Hepatic stellate cell (primary cell): ENCODE results near the gene PANK1.
A peak's percentile ranks its signal among the peaks of the same experiment; 100 is the strongest.
"Not testable (repeated sequence)": the region's sequence is repeated elsewhere in the genome, so short reads cannot be mapped to it uniquely, and the experiment has no call there.

Source experiments
- DNase-seq: peaks from one replicate; pipeline ENCODE4 v3.0.0; 2011; ENCODE audit warnings: low spot score

Gene PANK1

DNA sequence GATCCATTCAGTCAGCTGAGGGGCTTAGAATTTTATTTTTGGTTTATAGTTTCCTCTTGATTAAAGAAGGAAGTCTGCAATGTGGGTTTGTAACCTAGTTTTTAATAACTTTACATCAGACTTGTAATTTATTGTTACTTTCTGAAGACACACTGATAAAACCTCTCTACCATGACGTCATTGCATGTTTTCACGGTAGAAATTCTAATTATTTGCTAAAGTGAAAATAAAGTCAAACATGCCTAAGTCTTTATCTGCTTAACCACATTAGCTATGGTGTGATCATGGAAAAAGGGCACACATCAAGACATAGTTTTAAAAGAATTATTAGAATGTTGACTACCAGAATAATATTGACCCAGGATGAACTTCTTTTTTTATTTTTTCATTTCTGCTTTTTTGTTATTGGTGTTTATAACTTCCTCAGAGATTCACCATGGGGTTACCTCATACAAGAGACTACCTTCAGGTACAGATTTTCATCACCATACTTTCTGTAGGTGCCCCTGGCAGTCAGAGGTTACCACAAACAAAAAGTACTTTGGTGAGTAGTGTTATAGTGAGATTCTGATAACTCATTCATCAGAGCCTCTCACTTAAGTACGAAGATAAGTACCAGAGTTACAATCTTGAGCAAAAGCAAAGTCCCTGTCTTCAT is 7.0 kb upstream of the PANK1 start:
- DNase-seq, result no peak

DNA sequence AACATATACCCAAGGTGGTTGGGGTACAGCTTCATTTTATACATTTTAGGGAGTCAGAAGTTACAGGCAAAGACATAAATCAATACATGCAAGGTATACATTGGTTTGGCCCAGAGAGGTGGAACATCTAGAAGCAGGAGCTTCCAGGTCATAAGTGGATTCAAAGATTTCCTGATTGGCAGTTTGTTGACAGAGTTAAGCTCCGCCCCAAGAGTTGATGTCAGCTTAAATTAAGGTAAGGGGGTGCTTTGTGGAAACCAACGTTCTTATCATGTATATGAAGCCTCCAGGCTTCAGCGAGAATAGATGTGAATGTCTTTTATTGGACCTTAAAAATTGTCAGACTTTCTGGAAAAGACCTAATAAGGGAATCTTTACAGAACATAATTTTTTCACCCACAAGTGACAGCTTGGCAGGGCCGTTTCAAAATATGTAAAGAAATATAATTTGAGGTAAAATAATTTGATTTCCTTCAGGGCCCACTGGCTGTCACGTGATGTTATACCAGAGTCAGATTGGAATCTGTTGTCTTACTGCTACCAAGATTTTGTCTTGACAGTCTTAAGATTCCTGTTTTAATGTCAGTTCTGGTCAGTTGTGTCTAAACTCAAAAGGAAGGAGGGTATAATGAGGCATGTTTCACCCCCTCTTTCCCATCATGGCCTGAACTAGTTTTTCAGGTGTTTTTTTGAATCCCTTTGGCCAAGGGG is 6.3 kb upstream of the PANK1 start:
- DNase-seq, result no peak

DNA sequence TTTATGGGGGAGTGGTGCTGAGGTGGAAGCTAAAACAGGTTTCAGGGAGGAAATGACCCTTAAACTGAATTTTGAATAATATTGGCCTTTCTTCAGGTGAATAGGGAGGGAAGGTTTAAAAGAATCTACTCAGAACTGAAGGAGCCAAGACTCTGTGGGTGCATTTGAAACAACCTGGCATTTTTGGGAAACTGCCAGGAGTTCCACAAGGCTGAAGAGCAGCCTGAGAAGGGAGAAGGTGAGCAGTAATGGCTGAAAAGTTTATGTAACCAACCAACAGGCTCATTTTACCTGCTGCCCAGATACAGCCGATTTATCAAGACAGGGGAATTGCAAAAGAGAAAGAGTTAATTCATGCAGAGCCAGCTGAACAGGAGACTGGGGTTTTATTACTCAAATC is 4.0 kb upstream of the PANK1 start:
- DNase-seq, result no peak

DNA sequence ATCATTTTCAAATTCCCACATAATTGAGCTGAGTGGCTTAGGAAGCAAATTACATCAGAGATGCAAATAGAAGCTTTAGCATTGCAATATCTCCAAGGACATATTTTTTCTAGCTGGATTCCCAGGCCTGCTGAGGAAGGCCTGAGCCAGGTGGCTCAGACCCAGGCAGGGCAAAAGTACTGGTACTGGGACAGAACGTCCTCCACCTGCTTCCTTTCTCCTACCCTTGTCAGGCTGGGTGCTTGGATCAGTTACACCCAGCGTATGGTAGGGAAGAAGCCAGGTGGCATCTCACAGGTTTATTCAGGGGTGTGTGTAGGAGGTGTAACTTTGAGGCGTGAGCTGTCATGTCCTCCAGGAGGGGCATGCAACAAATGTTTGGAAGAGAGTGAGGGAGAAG is 3.0 kb upstream of the PANK1 start:
- no peak for DNase-seq

DNA sequence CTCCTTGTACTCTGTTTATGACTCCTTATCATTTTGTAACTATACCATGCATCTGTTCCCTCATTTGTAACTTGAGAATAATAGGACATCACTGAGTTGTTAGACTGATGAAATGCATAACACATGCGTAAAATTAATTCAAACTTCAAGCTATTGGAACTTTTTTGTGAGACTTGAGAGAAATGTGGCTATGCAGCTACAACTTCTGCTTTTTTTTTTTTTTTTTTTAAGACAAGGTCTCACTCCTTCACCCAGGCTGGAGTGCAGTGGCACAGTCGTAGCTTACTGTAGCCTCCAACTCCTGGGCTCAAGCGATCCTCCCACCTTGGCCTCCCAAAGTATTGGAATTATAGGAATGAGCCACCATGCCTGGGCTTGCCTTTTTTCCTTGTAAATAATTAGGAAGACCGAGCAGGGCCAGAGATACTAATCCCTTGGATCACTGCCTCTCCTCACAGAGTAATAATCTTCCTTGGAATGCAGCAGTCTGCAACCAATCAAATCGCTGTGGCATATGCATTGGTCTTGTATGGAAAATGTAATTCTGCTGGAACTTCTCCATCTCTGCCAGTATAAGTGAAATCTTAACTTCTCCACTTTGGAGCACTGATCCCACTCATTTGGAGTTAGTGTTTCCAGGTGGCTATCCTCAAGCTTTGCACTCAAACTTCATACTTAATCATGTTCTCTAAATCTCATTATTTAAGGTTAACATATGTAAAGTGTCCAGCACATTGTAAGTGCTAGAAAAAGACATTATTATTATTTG is 2.0 kb upstream of the PANK1 start:
- DNase-seq, result no peak

DNA sequence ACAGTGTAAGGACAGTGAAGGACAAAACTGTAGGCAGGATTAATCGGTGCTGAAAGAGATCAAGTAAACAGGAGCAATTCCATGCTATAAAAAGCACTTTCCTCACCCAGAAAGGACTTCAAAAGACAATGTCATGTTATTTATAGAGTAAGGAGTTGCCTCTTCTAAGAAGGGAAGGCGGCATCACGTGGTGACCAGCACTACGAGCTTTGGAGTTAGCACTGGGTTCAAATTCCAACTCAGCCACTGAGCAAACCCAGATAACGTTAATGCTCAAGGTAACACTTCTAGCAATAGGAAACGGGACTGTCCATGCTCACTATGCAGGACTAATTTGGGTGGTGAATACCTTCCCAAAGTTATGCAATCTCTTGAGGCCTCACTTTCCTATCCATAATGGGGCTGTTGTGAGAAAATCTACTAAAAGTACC is 715 bp upstream of the PANK1 start:
- DNase-seq, result no peak

DNA sequence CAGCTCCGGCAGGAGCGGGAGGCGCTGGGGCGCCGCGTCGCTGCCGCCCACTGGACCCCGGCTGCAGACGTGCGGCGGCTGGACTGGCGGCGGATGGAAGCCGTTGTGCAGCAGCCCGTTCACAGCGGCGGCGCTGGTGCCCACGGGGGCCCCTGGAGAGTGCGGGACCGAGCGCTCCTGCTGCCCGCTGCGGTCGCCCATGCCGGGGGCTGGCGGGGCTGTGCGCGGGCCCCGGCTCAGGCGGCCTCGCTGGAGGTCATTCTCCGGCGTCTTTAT is 413 bp downstream of the PANK1 start:
- DNase-seq, result peak; percentile 45

DNA sequence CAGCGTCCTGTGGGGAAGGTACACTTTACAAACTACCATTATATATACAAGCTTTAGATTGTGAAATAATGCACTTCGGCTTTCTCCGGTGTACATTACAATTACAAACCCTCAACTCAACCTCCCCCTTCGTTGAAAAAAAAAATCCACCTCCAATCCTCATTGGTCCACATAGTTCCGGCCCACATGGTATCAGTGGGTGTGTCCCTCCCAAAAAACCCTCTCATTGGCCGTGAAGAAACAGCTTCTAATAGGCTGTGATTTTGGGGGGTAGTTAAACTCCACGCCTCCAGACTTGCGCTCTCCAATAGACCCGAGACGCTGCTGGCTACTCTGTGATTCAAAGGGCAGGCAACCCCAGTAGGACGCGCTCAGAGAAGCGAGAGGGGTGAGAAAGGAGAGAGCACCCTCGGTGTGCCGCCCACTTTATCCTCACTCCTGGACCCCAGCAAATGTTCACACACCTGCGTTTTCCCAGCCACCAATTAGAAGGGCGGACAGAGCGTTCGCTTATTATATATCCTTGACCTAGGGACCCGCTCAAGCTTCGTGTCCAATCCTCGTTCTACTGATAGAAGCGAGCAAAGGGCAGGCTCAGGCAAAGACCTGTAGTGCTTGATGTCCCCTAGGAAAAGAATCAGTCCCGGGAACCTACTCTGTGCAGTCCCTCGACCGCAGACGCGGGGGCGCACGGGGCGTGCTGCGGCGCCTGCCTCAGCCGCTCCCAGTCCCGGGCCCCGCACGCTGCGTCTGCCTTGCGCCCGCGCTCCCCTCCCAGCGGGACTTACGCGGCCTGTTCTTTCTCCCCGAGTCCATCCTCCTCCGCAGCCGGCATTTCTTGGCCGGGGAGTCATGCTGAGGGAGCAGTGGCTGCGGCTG is 991 bp downstream of the PANK1 start:
- peak; percentile 96 for DNase-seq

DNA sequence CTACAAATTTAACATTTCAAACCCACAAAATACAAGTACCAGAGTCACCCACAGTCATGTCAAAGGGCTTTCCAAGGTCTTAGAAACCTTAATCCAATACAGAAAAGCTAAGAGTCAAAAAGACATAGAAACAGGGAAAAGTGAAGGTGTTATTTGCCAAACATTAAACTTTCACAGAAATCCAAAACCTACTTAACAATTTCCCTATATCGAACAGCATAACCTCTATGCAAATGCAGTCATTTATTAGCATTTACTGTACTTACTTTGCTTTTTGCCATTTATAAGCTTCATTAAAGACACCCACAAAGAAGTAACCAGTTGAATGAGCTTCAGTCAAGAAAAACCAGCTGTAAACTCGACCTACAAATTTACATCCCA is 1.6 kb downstream of the PANK1 start:
- DNase-seq, result no peak

DNA sequence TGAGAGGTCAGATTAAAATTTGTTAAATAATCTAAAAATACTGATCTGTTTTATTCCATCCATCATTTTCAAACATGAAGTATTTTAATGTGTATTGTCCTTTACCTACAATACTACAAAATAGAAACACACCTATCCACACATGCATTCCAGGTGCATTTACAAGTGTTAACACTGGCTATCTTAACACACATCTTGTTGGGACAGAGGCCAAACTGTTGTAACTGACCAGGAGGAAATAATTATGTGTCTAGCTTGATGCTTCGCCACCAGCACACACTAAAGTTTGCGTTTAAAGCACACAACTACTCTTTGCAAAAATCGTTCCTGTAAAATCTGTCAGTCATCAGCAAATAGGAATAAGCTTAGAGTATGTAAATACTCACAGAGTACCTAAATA is 2.8 kb downstream of the PANK1 start:
- DNase-seq, result no peak

DNA sequence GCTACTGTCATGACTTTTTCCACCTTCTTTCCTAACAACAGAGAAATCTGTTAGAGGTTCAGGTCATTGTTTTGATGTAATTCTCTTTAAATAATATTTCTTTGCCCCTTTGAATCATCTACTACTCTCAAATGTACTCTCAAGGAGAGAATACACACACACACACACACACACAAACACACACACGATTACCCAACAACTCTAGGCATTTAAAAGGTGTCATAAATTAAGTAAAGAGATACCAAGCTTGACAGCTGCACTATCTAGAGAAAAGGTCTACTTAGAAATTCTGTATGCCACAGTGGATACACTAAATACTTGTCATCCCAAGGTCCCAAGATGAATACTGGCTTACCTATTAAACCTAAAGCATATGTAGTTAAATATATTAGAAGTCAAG is 4.8 kb downstream of the PANK1 start:
- DNase-seq, result no peak

DNA sequence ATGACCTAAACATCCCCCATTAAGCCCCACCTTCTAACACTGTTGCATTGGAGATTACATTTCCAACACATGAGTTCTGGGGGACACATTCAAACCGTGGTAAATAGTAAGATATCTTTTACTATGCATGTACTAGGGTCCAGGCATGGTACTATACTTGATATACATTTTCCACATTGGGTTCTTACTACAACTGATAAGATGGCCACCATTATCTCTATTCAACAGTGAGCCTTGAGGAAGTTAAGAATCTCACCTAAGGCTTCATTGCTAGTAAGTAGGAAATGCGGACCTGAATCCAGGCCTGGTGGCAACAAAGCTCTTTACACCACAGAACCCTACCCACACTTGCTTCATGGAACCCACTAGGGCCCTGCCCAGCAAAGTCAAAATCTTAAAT is 5.7 kb downstream of the PANK1 start:
- DNase-seq, result no peak

DNA sequence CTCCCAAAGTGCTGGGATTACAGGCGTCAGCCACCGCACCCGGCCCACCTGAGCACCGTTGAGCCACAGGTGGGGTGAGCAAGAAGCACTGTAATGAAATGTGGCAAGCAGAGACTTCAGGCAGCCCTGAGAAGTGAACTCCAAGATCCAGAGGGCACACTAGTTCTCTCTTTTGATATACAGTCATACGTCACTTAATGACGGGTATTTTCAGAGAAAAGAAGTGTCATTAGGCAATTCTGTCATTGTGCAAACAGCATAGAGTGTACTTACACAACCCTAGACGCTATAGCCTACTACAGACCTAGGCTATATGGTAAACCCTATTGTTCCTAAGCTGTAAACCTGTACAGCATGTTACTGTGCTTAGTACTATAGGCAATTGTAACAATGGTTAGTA is 7.9 kb downstream of the PANK1 start:
- no peak for DNase-seq

DNA sequence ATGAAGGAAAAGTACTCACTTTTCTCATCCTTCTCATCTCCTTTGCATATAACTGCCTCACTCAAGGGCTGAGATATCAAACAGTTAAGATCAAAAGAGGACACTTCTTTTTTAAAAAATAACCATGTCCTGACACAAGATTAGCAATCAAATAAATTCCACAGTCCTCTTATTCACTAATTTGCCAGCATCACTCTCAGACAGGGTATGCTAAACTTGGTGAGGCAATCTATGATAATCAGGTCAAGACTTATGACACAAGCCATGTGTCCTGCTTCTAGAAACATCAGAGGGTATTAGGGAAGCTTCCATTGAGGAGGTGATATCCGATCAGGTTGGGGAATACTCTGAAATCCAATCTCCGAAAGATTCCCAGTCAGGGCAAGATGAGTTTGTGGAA is 10.4 kb downstream of the PANK1 start:
- DNase-seq, result no peak

DNA sequence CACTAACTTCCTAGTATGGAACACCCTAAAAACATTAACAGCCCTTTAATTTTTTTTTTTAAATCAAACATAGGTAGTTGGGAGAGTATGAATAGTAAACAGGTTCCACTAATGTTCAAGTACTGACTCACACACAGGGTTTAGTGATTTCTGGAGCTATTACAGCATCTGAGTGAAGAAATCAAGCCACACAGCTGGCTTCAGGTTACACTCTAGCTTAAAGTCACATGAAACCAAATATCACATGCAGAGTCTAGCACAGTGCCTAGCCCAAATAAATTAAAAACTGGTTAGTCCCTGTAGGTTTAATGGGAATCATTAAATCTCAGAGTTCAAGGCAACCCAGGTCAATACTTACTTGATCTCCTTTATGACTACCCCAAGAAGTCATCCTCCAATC is 11.6 kb downstream of the PANK1 start:
- DNase-seq, result peak; percentile 17

DNA sequence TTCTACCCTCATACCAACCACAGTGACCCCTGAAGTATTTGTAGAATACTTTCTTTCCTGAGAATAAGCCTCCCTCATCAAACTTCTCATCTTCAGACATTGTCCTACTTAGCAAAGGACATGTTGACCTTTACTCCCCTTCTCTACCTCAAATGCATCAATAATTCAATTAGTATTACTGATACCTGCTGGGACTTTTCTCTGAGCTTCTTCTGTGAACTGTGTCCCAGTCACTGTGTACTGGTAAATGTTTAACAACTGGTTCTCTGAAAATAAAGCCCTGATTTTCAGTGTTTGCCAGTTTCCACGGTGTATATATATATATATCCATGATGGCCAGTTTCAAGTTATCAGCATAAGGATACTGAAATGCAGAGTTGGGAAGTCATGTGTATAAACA is 12.2 kb downstream of the PANK1 start:
- no peak for DNase-seq

DNA sequence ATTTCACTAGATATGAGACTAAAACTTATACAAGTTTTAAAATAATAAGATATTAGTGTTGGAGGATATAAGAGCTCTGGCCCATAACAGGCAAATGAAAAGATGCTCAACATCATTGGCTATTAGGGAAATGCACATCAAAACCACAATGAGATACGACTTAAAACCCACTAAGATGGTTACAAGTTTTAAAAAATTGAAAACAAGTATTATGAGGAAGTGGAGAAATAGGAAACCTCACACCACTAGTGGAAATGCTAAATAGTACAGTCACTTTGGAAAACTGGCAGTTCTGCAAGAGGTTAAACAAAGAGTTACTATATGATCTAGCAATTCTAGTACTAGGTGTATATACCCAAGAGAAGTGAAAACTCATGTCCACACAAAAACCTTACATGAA is 17.2 kb downstream of the PANK1 start:
- no peak for DNase-seq

DNA sequence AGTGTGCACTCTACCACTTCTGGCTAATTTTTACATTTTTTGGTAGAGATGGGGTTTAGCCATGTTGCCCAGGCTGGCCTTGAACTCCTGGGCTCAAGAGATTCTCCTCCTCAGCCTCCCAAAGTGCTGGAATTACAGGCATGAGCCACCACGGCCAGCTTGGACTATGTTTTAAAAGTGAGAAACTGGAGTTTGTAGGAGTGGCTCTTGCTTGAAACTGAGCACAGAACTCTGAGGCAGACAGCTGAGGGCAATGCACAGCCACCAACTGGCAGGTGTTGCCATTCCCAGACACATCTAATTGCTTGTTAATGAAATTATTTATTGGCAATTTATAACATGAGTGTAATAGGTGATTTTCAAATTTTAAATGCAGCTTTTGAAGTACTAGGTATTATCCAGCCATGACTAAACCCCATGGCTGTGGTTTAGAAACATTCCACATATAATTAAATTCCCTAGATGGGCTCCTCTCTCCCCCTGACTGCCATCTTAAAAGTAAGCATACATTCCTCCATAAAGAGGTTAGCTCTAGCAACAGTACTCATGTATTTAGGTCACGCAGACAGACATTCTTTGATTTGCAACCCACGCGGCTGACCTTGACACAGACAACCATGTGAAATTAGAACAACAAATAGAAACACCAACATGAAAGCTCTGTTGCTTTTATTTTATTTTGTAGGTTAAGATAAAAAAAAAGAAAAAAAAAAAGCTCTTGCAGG is 19.8 kb downstream of the PANK1 start:
- peak; percentile 29 for DNase-seq

DNA sequence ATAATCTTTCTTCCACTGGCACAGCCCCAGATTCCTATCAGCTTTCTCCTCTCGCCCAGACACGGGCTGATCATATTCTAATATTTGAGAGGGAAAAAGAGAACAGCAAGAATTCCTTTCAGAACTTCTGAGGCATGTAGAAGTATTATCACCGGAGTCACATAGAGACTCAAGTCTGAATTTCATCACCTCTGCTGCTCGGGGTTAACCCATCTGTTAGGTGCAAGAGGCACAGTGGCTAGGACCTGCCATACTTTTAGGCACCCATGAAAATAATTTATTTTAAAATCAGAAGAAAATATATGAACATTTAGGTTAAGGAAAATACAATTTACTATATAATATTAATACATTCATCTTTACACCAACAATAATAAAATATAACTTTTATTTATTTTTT is 21.0 kb downstream of the PANK1 start:
- no peak for DNase-seq

DNA sequence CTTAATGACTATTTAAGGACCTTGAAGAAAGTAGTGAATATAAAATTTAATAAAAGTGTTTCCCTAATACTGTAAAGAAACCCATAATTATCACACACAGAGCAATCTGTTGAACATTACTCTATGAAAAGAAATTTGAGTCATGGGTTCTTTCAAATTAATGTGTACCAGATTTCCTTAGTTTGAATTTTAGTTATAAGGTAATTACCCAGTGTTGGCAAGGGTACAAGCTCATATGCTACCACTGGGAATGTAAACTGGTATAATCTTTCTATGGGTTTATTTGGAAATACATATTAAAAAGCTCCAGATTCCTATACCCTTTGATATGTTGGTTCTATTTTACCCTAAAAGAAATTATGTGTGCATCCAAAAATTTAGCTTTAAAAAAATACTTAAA is 22.9 kb downstream of the PANK1 start:
- no peak for DNase-seq

DNA sequence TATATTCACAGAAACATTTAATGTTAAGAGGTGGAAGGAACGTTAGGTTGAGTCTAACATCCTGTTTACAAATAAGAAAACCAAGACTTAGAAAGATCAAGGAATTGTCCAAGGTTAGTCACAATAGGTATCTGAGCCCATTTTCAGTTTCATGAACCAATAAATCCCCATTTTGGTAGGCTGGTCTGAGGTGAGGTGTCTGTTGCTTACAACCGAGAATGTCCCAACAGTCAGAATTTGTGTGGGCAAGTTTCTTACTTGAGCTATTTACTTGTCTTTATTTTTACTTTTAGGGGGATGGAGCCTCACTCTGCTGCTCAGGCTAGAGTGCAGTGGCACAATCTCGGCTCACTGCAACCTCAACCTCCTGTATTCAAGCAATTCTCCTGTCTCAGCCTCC is 23.6 kb downstream of the PANK1 start:
- no peak for DNase-seq

DNA sequence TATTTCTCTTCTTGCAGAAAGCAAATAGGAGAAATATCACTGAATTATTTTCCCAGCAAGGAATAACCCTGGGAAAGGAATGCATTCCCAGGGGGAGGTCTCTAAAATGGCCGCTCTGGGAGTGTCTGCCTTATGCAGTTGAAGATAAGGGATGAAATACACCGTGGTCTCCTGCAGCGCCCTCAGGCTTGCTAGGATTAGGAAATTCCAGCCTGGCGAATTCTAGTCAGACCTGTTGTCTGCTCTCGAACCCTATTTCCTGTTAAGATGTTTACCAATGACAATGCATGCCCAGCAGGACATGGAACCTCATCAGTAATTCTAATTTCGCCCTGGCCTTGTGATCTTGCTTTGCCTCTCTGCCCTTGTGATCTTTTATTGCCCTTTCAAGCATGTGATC is 24.7 kb downstream of the PANK1 start:
- DNase-seq, result not testable (repeated sequence)
